Stomach (tissue), 9 donors: ENCODE measurements around the gene NRG3. TPM values are rescaled to one million over a fixed set of nuclear protein-coding genes. Genes with fewer than 3 reads are reported as not detected.

Experiments used
- DNase-seq, 2 donors: peaks; one replicate each; pipeline versions ENCODE4 v3.0.0 to v3.0.0-alpha.2; 2013 to 2019
- H3K27ac ChIP-seq, 5 donors: fragments of 200-600 bp in 4 of 5; sonication (generic) in 4 of 5; one replicate each; pipeline ENCODE4 v1.5.1; 2013 to 2019; ENCODE audit warnings: mild to moderate bottlenecking in 1 of 5, moderate library complexity in 1 of 5
- H3K27me3 ChIP-seq, 3 donors: fragments of 200-600 bp; sonication (generic); one replicate each; pipeline ENCODE4 v1.5.1; 2017 to 2019; ENCODE audit warnings: mixed run types in 1 of 3
- H3K36me3 ChIP-seq, 4 donors: fragments of 200-600 bp; sonication (generic); 1 replicate in 3 of 4; 2 replicates in 1 of 4; pipeline ENCODE4 v1.5.1; 2016 to 2019
- H3K4me1 ChIP-seq, 4 donors: fragments of 200-600 bp; sonication (generic); one replicate each; pipeline ENCODE4 v1.5.1; 2016 to 2019
- H3K4me3 ChIP-seq, 4 donors: fragments of 200-600 bp; sonication (generic) in 3 of 4; one replicate each; pipeline ENCODE4 v1.5.1; 2016 to 2019; ENCODE audit warnings: mild to moderate bottlenecking in 1 of 4
- H3K9me3 ChIP-seq, 4 donors: fragments of 200-600 bp; sonication (generic); one replicate each; pipeline ENCODE4 v1.5.1; 2016 to 2019
- EP300 ChIP-seq: sonication (generic); formaldehyde crosslinking; IDR thresholded peaks from one replicate; pipeline ENCODE4 v1.6.1; 2017; ENCODE audit warnings: antibody characterized with exemption
- POLR2A ChIP-seq, 4 donors: fragments of 450-650 bp; IDR thresholded peaks; one replicate each; pipeline ENCODE4 v1.6.1; 2016; ENCODE audit warnings: antibody characterized with exemption in 4 of 4, control low read depth in 2 of 4, mild to moderate bottlenecking in 1 of 4, moderate library complexity in 1 of 4
- POLR2AphosphoS5 ChIP-seq, 3 donors: sonication (generic); formaldehyde crosslinking; IDR thresholded peaks; one replicate each; pipeline ENCODE4 v1.6.1; 2016; ENCODE audit warnings: antibody characterized with exemption in 3 of 3
- WGBS, 5 donors: extraction: QIAGEN DNeasy Blood & Tissue Kit in 3 of 5; methylation state at CpG; one replicate each; pipeline versions ENCODE4 v1.1.5 to v1.1.7; 2013 to 2018; 5-methylcytosine and 5-hydroxymethylcytosine counted together
- intact Hi-C: fragments of 100-400 bp; cut with DNase I; formaldehyde crosslinking; loops from one replicate; pipeline ENCODE4 v1.15.1; 2023; ENCODE audit warnings: low total_unique reads
- polyA plus RNA-seq, 3 donors: library from polyadenylated mRNA; stranded (reverse); fragments of 200-250 nt; gene quantifications; one replicate each; pipeline ENCODE4 v1.2.3, GENCODE V29; 2013
- total RNA-seq, 5 donors: library from RNA; depleted of rRNA; stranded (reverse); fragments of >200 nt; gene quantifications; one replicate each; pipeline versions ENCODE4 v1.1.0 to v1.2.3, GENCODE V29; 2014 to 2016
- TF ChIP-seq, protein P1 (sequence below), 7 experiments: fragments of 450-650 bp in 4 of 7; fragments of 200-600 bp in 3 of 7; sonication (generic) in 3 of 7; IDR thresholded peaks; one replicate each; pipeline ENCODE4 v1.5.1; 2016 to 2019; ENCODE audit warnings: antibody characterized with exemption in 7 of 7, control low read depth in 2 of 7, mild to moderate bottlenecking in 1 of 7
- donor health status: healthy with polysubstance abuse.
- donor health status: Bipolar disorder and iron deficiency.
- donor health status: healthy.

The NRG3 gene
- total and polyA plus RNA-seq, 8 donors: 0.08 to 2.5 (median 0.52) TPM; not detected in 4

DNA sequence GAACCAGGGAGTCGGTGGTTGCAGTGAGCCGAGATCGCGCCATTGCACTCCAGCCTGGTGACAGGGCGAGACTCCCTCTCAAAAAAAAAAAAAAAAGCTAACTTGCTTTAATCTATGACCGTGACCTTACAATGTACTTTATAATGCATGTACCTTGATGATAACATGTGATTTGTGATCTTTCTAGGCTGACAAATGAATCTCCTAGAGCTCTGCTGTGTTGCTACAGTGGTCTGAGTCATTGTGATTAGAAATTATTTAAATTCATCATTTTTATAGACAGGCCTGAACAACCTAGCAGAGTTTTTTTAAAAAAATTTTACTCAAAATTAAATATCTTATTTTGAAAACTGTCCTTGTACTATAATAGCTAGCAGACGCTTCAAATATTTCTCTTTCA lies 722.8 kb downstream of the NRG3 start:
- WGBS, 5 donors: 84 to 94% (median 89%) methylated on average over 7 of the region's 7 CpGs

DNA sequence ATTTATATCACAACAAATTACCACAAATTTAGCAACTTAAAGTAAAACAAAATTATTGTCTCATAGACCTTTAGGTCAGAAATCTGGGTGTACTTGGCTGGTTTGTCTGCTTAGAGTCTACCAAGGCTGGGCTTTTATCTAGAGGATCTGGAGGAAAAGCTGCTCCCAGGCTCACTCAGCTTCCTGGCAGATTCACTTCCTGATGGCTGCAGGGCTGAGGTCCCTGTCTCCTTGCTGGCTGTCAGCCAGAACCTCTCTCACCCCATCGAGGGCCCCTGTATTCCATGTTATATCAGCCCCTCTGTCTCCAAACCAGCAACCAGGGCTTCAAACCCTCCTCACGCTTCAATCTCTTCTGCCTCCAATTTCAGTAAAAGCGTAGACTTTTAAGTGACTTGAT lies 734.9 kb downstream of the NRG3 start:
- H3K36me3 ChIP-seq: no peaks in the 10 kb centered on the region
- intact Hi-C loops: no loop called here
- H3K27ac ChIP-seq: no peak overlapping the region
- no peaks in the 10 kb centered on the region for H3K27me3 ChIP-seq
- H3K4me3 ChIP-seq: no peak overlapping the region
- 68 to 81% (median 78%) methylated on average over 3 of the region's 3 CpGs for WGBS, 5 donors
- DNase-seq: no peak
- TF ChIP-seq EP300 (no peak), POLR2A (IDR thresholded peaks at IDR 0.05) (no peak)
- no peaks in the 10 kb centered on the region for H3K4me1 ChIP-seq
- H3K9me3 ChIP-seq: peaks cover 0 to 7% (median 2%) of the 10 kb centered on the region in 4 donors

More for the DNA sequence above, 722.8 kb downstream of the NRG3 start:
- TF ChIP-seq, protein P1, sequence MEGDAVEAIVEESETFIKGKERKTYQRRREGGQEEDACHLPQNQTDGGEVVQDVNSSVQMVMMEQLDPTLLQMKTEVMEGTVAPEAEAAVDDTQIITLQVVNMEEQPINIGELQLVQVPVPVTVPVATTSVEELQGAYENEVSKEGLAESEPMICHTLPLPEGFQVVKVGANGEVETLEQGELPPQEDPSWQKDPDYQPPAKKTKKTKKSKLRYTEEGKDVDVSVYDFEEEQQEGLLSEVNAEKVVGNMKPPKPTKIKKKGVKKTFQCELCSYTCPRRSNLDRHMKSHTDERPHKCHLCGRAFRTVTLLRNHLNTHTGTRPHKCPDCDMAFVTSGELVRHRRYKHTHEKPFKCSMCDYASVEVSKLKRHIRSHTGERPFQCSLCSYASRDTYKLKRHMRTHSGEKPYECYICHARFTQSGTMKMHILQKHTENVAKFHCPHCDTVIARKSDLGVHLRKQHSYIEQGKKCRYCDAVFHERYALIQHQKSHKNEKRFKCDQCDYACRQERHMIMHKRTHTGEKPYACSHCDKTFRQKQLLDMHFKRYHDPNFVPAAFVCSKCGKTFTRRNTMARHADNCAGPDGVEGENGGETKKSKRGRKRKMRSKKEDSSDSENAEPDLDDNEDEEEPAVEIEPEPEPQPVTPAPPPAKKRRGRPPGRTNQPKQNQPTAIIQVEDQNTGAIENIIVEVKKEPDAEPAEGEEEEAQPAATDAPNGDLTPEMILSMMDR (IDR thresholded peaks at IDR 0.05): no peak
- TF ChIP-seq EP300 (no peak), POLR2A (IDR thresholded peaks at IDR 0.05) (no peak), POLR2AphosphoS5 (IDR thresholded peaks at IDR 0.05) (no peak)
- intact Hi-C loops: no loop called here
- Histone ChIP-seq H3K4me1 (no peaks in the 10 kb centered on the region), H3K27me3 (no peaks in the 10 kb centered on the region), H3K4me3 (no peak overlapping the region), H3K27ac (no peak overlapping the region), H3K9me3 (no peaks in the 10 kb centered on the region), H3K36me3 (no peaks in the 10 kb centered on the region)
- DNase-seq: no peak

DNA sequence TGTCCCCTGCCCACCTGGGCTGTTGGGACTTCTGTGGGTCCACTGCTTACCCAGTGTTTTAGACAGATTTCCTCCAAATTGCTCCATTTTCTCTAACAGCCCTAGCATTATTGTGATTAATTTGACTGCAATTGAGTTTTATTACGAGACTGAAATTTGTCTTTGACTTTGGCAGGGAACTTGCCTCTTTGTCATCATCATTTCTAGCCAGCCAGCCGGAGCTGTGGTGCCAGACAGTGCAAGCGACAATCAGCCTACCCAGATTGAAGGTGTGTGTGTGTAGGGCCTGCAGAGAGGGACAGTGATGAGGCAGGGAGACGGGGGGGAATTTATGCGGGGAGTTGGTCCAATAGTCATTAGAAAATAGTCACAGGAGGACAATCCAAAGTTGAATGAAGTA lies 743.0 kb downstream of the NRG3 start:
- WGBS, 5 donors: 83 to 92% (median 92%) methylated on average over 5 of the region's 5 CpGs
- no peak overlapping the region for H3K27ac ChIP-seq
- no peak for DNase-seq
- no peaks in the 10 kb centered on the region for H3K9me3 ChIP-seq
- H3K4me3 ChIP-seq: no peak overlapping the region
- H3K4me1 ChIP-seq: no peaks in the 10 kb centered on the region
- H3K27me3 ChIP-seq: no peaks in the 10 kb centered on the region
- H3K36me3 ChIP-seq: no peaks in the 10 kb centered on the region
- intact Hi-C loops: no loop called here
- no peak for TF ChIP-seq POLR2AphosphoS5 (IDR thresholded peaks at IDR 0.05)
- no peak for TF ChIP-seq EP300
- no peak for TF ChIP-seq POLR2A (IDR thresholded peaks at IDR 0.05)
- TF ChIP-seq, protein P1 (IDR thresholded peaks at IDR 0.05): no peak

DNA sequence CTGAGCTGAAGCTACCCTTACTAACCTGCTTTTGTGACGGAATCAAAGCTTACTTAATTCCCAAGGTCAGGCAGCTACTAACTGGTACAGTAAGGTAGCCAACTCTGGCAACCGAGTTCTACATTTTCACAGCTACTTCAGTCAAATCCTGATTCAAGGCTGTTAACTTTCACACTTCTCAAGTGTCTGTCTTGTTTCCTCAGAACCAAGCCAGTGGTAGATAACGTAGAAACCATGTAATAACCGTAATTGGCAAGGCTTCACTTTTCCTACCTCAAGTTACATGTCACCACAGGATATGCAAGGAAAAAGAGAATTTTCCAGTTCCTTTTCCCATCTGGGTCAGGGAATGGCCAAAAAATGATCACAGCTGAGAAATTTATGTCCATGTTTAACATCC lies 746.7 kb downstream of the NRG3 start:
- 80 to 91% (median 84%) methylated on average over 4 of the region's 4 CpGs for WGBS, 5 donors
- Histone ChIP-seq H3K27ac (no peak overlapping the region), H3K27me3 (no peaks in the 10 kb centered on the region), H3K36me3 (no peaks in the 10 kb centered on the region), H3K9me3 (no peaks in the 10 kb centered on the region), H3K4me3 (no peak overlapping the region), H3K4me1 (no peaks in the 10 kb centered on the region)
- DNase-seq: no peak
- TF ChIP-seq, protein P1 (IDR thresholded peaks at IDR 0.05): no peak
- no peak for TF ChIP-seq EP300
- TF ChIP-seq POLR2A (IDR thresholded peaks at IDR 0.05): no peak
- TF ChIP-seq POLR2AphosphoS5 (IDR thresholded peaks at IDR 0.05): no peak
- intact Hi-C loops: no loop called here

DNA sequence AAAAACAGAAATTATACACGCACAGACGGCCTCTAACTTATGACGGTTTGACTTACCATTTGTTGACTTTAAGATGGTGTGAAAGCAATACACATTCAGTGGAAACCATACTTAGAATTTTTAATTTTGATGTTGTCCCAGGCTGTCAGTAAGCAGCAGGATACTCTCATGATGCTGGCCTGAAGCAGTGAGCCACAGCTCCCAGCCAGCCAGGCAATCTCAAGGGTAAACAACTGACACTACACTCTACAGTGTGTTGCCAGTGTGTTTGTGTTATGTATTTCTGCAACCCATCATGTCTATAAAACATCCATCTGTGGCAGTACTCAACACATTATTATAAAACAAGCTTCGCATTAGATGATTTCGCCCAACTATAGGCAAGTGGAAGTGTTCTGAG lies 747.5 kb downstream of the NRG3 start:
- H3K27me3 ChIP-seq: no peaks in the 10 kb centered on the region
- intact Hi-C loops: no loop called here
- TF ChIP-seq POLR2A (IDR thresholded peaks at IDR 0.05): no peak
- no peak for TF ChIP-seq EP300
- TF ChIP-seq, protein P1 (IDR thresholded peaks at IDR 0.05): no peak
- TF ChIP-seq POLR2AphosphoS5 (IDR thresholded peaks at IDR 0.05): no peak
- H3K4me1 ChIP-seq: peaks cover 0 to under 1% (median 0%) of the 10 kb centered on the region in 4 donors
- no peak overlapping the region for H3K27ac ChIP-seq
- WGBS, 5 donors: 63 to 74% (median 73%) methylated on average over 5 of the region's 5 CpGs
- DNase-seq: peak in 1 of 2 donors; percentile 46
- H3K9me3 ChIP-seq: no peaks in the 10 kb centered on the region
- no peak overlapping the region for H3K4me3 ChIP-seq
- no peaks in the 10 kb centered on the region for H3K36me3 ChIP-seq
